Stomach smooth muscle (tissue), 2 donors: ENCODE data around the gene GREM2.
A peak's percentile ranks its signal among the peaks of the same experiment; 100 is the strongest.

Source experiments
- H3K27ac ChIP-seq: one replicate; pipeline ENCODE4 v1.7.0; 2013; ENCODE audit warnings: mild to moderate bottlenecking, low read length, inconsistent platforms
- H3K27me3 ChIP-seq, 2 donors: one replicate each; pipeline ENCODE4 v1.7.0; 2013; ENCODE audit warnings: low read length in 2 of 2; ENCODE audit not compliant: insufficient read depth in 2 of 2, control insufficient read depth in 1 of 2
- H3K36me3 ChIP-seq, 2 donors: one replicate each; pipeline ENCODE4 v1.7.0; 2013; ENCODE audit warnings: low read length in 2 of 2; ENCODE audit not compliant: control insufficient read depth in 2 of 2, insufficient read depth in 2 of 2
- H3K4me1 ChIP-seq: one replicate; pipeline ENCODE4 v1.7.0; 2013; ENCODE audit warnings: low read length; ENCODE audit not compliant: control insufficient read depth, insufficient read depth
- H3K4me3 ChIP-seq, 2 donors: one replicate each; pipeline ENCODE4 v1.7.0; 2013; ENCODE audit warnings: low read length in 2 of 2
- H3K9ac ChIP-seq, 2 donors: one replicate each; pipeline ENCODE4 v1.7.0; 2013; ENCODE audit warnings: low read length in 2 of 2, mild to moderate bottlenecking in 1 of 2
- H3K9me3 ChIP-seq, 2 donors: one replicate each; pipeline ENCODE4 v1.7.0; 2013; ENCODE audit warnings: low read length in 2 of 2; ENCODE audit not compliant: control insufficient read depth in 2 of 2
- donor health status: healthy.
- donor health status: Pancreatic carcinoma.

GREM2 gene

GRCh38 chr1:240611619-240612480 lies at the start of gene GREM2:
Gene GREM2, minus strand, starts transcription at chr1:240612155. Its CDS starts 118,680 bp downstream, at chr1:240493475.
- Histone ChIP-seq H3K27ac (peak within 1 kb of the TSS; percentile 31), H3K9ac (peak within 1 kb of the TSS; percentile 73 to 88), H3K9me3 (no peaks in the 10 kb centered on the region), H3K4me1 (no peaks in the 10 kb centered on the region), H3K27me3 (peaks cover 0 to 3% of the 10 kb centered on the region in 2 donors), H3K4me3 (peak within 1 kb of the TSS; percentile 85 to 90), H3K36me3 (no peaks in the 10 kb centered on the region)

- peaks cover 0 to 5% of the 10 kb centered on the region in 2 donors for H3K9me3 ChIP-seq
- H3K9ac ChIP-seq = no peak overlapping the region
- no peaks in the 10 kb centered on the region for H3K4me1 ChIP-seq
- H3K36me3 ChIP-seq = no peaks in the 10 kb centered on the region
- H3K4me3 ChIP-seq = no peak overlapping the region
- no peaks in the 10 kb centered on the region for H3K27me3 ChIP-seq
- H3K27ac ChIP-seq = no peak overlapping the region
Measured at GRCh38 chr1:240658312-240658960, 46.5 kb upstream of the GREM2 start.

DNA sequence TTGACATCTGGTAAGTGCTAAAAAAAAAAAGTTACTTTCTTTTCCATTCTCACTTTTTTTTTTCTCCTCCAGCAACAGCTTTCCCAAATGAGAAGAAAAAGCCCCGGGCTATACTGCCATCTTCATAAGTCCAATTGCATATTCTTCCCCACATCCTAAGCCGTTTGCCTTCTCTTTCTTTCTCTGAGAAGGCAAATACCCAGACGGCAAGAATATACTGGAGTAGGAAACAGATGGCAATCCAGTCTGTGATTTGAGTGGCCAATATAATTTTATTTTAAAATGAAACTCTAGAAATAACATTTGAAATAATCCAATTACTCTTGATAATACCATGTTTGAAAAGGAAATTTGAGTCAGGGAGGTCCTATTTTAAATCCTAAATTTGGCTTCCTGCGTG lies 44.6 kb upstream of the GREM2 start:
- Histone ChIP-seq H3K9ac (no peak overlapping the region), H3K4me3 (no peak overlapping the region), H3K27me3 (no peaks in the 10 kb centered on the region), H3K27ac (no peak overlapping the region), H3K4me1 (no peaks in the 10 kb centered on the region), H3K36me3 (no peaks in the 10 kb centered on the region), H3K9me3 (peaks cover 0 to 5% of the 10 kb centered on the region in 2 donors)

DNA sequence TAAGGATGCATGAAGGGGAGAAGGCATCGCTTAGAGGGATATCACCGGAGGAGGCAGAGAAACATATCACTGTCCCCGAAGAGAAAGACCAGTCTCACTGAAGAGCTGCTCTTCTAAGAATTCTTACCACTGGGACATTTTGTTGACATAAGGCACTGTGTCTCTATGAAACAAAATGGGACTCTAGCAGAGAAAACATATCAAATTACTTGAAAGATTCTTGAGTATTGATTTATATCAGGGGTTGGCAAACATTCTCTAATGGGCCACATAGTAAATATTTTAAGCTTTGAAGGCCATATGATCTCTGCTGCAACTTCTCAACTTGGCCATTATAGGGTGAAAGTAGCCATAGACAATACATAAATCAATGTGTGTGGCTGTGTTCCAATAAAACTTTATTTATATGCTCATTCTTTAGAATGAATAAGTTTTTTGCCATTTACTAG lies 41.0 kb upstream of the GREM2 start:
- H3K4me1 ChIP-seq = no peaks in the 10 kb centered on the region
- H3K36me3 ChIP-seq = no peaks in the 10 kb centered on the region
- no peak overlapping the region for H3K4me3 ChIP-seq
- H3K9ac ChIP-seq = no peak overlapping the region
- H3K27ac ChIP-seq = no peak overlapping the region
- peaks cover 0 to 5% of the 10 kb centered on the region in 2 donors for H3K9me3 ChIP-seq
- H3K27me3 ChIP-seq = no peaks in the 10 kb centered on the region

- Histone ChIP-seq H3K27ac (no peak overlapping the region), H3K9ac (no peak overlapping the region), H3K4me1 (no peaks in the 10 kb centered on the region)
Measured at GRCh38 chr1:240652549-240652948, 40.6 kb upstream of the GREM2 start.

DNA sequence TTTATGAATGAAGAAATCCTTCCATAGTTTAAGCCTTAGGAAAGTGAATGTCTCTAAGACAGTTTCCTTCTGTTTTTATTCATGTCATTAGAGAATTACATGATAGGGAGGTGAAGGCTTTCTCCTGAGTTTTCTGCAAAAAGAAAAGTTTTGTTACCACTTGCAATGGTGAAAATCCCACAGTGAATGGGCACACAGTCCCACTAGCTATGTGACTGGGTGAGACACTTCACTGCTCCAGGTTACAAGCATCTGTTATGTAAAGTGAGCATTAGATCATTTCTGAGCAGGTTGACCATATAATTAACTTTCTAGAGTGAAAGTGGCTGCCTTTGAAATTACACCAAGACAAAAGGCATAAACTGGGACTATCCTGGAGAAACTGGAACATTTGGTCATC lies 38.9 kb upstream of the GREM2 start:
- H3K4me1 ChIP-seq = no peaks in the 10 kb centered on the region
- H3K9ac ChIP-seq = no peak overlapping the region
- no peak overlapping the region for H3K27ac ChIP-seq
- H3K4me3 ChIP-seq = no peak overlapping the region
- no peaks in the 10 kb centered on the region for H3K36me3 ChIP-seq
- peaks cover 0 to 5% of the 10 kb centered on the region in 2 donors for H3K9me3 ChIP-seq
- H3K27me3 ChIP-seq = no peaks in the 10 kb centered on the region

More at GRCh38 chr1:240652549-240652948, 40.6 kb upstream of the GREM2 start:
- Histone ChIP-seq H3K27me3 (no peaks in the 10 kb centered on the region), H3K4me3 (no peak overlapping the region), H3K36me3 (no peaks in the 10 kb centered on the region), H3K9me3 (peaks cover 0 to 5% of the 10 kb centered on the region in 2 donors)

GRCh38 chr1:240649733-240650721 lies 38.1 kb upstream of the GREM2 start:
- H3K27me3 ChIP-seq = no peaks in the 10 kb centered on the region
- no peak overlapping the region for H3K27ac ChIP-seq
- peaks cover 0 to 5% of the 10 kb centered on the region in 2 donors for H3K9me3 ChIP-seq
- no peaks in the 10 kb centered on the region for H3K36me3 ChIP-seq
- no peaks in the 10 kb centered on the region for H3K4me1 ChIP-seq
- no peak overlapping the region for H3K4me3 ChIP-seq
- H3K9ac ChIP-seq = no peak overlapping the region

GRCh38 chr1:240646571-240647240 lies 34.8 kb upstream of the GREM2 start:
- Histone ChIP-seq H3K36me3 (no peaks in the 10 kb centered on the region), H3K27ac (no peak overlapping the region), H3K9me3 (no peaks in the 10 kb centered on the region), H3K4me1 (no peaks in the 10 kb centered on the region), H3K9ac (no peak overlapping the region), H3K4me3 (no peak overlapping the region), H3K27me3 (no peaks in the 10 kb centered on the region)

DNA sequence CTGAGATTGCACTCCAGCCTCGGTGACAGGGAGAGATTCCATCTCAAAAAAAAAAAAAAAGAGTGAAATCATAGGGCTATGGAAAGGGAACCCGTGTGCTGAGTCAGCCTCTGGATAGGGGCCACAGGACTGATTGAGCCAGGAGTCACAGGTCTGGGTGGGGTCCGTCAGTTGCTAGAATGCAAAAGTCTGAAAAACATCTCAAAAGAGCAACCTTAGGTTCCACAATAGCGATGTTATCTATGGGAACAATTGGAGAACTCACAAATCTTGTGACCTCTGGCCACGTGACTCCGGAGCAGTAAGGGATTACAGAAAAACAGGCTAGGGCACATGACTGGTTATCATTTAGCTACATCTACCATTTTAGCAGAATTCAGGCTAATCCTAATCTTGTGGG lies 32.8 kb upstream of the GREM2 start:
- Histone ChIP-seq H3K4me3 (no peak overlapping the region), H3K27ac (no peak overlapping the region), H3K9me3 (no peaks in the 10 kb centered on the region), H3K27me3 (no peaks in the 10 kb centered on the region), H3K9ac (no peak overlapping the region), H3K4me1 (no peaks in the 10 kb centered on the region), H3K36me3 (no peaks in the 10 kb centered on the region)
